Mammary epithelial cell (primary cell): Measurements from ENCODE around the gene RNF224.

ENCODE experiments used
- CTCF ChIP-seq, 2 donors: IDR thresholded peaks in 1 of 2; conservative IDR thresholded peaks in 1 of 2; 2 replicates each; pipeline ENCODE4 v1.5.1; 2011 to 2012; ENCODE audit warnings: inconsistent platforms in 2 of 2, low read length in 2 of 2, mild to moderate bottlenecking in 2 of 2, control low read depth in 1 of 2, low read depth in 1 of 2; ENCODE audit not compliant: insufficient read depth in 1 of 2; ENCODE audit errors: extremely low read depth in 1 of 2
- EZH2 ChIP-seq: IDR thresholded peaks from 2 replicates; pipeline ENCODE4 v1.6.1; 2012; ENCODE audit warnings: low read length, inconsistent platforms, borderline replicate concordance

- TF ChIP-seq CTCF (conservative IDR thresholded peaks at IDR 0.05 in 1 of 2, IDR thresholded peaks at IDR 0.05 in 1 of 2; ENCODE audit: extremely low read depth in 1 of 2, insufficient read depth in 1 of 2, low read depth in 1 of 2, low read length in 2 of 2) (no peak), EZH2 (no peak)
Observed at GRCh38 chr9:137187386-137187785, 39.9 kb upstream of the RNF224 start.
